RPMI7951 (cell line): ENCODE results near the gene SEMA3D. TPM values are rescaled to one million over a fixed set of nuclear protein-coding genes. Genes with fewer than 3 reads are reported as not detected.

Source experiments
- DNase-seq: peaks from one replicate; pipeline ENCODE4 v3.0.0-alpha.2; 2012; ENCODE audit warnings: low read depth
- total RNA-seq: library from RNA; depleted of rRNA; stranded (reverse); fragments of >200 nt; shearing (Covaris generic); gene quantifications from 2 replicates; pipeline ENCODE4 v1.2.3, GENCODE V29; 2014

The SEMA3D gene
- total RNA-seq, 1 experiment from 2014 or later, result 2.6 TPM

DNA sequence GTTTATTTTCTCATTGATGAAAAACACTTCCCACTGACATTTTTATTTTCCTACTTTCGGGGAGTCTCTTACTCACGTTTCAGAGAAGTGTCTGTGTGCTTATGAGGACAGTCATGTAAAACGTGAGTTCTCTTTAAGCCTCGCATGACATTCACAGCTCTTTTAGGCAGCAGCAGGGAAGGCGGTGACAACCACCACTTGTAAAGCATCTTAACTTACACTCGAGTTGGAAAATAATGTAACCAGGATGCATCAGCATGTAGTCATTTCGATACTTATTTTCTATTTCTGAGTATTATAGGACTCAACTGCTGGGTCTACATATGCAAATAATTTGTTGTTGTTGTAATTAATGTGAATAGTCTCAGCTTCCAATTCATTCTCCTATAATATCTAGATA is 153.6 kb downstream of the SEMA3D start:
- DNase-seq, result no peak

DNA sequence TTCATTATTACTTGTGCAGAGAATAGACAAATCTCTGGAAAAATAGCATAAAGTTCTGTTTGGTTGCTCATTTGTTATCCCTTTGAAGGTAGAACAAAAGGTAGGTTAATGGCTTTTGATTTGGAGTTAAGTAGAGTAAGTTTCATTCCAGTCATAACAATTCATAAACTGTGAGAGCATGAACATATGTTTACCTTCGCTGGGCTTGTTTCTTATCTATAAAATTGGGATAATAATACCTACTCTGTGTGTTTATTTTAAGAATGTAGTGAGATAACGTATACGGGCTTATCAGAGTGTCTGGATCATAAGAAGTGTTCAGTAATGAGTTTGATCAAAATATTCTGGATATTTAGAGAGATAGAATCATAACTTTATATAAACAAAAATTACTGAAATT is 155.4 kb downstream of the SEMA3D start:
- no peak for DNase-seq

DNA sequence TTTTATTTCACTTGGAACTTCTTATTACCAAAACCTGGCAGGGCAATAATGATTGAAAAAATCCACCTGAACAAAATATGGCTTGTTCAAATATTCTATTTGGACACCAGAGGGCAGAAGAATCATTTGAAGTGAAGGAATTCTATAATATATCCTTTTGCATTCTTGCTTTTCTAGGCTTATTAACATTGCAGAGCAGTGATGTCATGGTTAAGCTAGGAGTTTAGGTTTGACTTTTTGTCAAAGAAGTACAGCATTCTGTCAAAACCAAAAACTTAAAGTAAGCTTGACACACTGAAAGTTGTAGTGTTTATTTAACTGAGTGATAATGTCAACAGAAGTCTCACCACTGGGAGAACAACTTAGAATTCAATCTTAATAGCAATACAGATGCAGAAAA is 156.0 kb downstream of the SEMA3D start:
- DNase-seq, result peak; percentile 21

DNA sequence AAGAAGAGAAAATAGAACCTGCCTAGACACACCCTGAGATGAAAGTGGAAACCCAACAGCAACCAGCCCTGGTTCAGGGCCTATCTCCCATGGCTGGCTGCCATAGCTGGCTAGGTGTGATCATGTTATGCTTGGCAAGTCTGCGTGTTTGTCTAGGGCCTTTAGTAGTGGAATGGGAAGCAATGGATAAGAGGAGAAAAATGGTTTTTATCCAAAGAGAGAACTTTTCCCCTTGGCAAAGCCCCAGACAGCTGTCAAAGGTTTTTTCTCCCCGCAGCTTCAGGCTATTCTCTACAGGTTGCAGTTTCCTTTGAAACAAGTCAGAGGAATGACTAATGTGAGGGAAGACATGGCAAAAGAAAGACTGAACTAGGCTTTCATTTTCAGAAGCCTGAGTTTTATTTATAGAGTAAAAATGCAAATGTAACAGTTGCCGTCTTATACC is 161.5 kb downstream of the SEMA3D start:
- DNase-seq, result peak; percentile 22

DNA sequence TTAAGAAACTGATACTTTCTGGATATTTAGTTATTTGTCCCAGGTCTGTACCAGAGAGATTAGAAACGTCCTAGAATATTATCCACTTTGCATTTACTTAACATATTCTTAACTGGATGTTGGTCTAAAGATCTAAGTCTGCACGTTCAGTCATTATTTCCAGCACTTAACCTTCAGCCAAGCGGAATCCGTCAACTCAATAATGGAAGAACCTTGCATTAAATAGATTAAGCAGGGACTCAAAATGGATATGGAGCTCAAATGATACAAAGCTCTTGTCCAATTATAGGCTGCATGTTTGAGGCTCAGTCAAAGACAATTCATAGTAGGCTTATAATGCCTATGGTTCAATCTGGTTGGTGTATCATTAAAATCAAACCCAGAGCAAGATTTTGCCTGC is 162.9 kb downstream of the SEMA3D start:
- no peak for DNase-seq

DNA sequence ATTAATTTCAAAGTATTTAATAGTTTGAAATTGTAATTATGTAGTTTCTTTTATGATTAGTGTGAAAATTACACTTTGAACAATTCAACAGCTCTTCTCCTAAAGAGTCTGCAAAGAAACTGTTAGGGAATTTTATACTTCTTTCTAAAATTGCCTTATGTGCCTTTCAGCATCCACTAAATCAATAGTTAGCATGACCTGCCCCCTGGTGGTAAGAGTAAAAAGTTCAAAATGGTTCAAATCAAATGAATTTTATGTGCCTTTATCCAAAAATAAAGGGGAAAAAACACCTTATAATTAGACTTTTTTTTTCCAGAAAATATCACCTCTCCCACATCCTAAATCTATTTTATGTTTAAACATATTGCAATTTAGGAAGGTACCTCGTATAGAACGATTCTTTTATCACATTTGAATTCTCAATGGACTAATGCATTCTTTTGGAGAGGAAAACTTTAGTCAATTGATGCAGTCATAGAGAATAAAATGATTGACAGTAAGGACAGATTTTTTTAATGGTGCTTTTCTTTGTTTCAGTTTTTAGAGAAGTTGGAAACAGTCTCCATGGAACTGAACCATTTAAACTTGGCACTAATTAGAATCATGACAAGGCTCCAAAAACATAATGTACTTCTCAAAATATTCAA is 163.7 kb downstream of the SEMA3D start:
- peak; percentile 34 for DNase-seq

DNA sequence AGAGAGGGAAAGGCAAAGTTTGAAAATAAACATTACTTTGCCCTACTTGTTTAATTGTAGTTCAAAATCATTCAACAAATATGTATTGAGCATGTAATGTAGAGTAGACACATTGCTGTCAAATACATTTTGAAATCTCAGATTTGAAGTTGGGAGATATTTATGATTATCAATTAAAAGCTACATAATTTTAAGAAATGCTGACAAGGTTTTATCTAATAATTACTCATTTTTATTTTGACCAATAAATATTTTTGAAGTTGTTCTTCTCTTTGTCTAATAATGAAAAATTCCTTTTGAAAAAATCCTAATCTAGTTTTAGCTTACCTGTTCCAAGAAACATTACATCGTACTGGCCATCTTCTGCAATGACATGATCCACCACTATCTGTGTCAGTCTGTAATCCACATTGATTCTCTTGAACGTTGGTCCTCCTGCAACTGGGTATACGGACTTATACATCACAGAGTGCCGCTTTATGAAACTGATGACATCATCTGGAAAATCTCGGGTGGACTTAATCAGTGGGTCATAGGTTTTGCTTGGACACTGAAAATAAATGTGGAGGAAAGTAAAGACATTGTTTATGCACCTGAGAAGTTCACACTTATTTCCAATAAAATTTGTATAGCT is 164.7 kb downstream of the SEMA3D start:
- no peak for DNase-seq

DNA sequence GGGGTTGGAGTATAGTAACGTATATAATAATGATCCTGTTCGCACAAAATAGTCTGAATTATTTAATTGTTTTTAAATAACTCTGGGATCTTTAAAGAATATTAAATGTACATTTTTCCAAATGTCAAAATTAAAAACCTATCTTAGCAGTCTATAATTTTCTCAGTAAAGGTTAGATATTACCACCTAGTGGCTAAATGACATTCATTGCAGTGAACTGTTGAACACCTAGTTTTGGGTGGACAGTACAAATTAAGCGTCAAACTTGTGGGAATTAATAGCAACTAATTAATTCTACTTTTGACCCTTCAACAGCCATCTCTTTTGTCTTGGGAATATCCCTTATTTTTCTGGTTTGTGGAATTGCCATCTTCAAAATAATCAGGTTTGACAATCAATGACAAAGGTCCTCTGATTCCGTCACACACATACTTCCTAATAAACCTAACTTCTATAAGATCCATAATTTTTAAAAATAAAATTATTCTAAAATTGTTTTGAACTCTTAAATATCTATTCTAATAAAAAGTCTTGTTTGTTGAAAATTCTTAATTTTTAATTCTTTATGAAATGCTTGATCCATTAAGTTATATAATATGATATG is 165.7 kb downstream of the SEMA3D start:
- no peak for DNase-seq

DNA sequence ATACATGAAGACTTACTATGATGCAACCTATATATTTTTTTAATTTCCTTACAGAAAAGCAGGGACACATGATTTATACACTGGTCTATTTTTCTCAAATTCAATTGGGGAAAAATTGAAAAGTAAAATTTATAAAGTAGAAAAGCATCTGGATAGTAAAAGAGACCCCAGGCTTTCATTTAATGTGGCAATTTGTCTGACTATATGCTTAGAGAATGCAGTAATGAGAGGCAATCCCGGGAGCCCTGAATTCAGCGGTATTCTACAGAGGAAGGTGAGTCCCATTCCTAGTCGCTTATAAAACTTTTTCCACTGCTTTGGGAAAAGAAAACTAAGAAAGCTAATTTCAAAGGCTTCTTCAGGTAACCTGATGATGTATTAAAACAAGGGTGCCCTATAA is 167.1 kb downstream of the SEMA3D start:
- no peak for DNase-seq

DNA sequence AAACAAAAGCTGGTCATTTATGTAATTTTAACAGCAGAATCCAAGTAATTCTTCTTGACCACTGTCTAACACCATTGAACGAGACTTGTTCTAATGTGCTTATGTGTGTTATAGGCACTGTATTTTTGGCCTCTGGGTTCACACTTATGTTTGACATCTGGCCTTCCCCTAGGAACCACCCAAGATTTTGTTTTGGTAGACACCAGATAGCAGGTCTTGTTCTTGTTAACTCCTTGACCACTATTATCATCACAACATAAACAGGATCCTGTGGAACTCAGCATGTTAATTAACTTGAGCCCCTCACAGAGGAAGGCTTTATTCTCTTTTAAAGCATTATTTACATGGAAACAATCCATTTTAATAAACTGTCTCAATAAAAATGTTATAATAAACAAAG is 167.7 kb downstream of the SEMA3D start:
- no peak for DNase-seq

DNA sequence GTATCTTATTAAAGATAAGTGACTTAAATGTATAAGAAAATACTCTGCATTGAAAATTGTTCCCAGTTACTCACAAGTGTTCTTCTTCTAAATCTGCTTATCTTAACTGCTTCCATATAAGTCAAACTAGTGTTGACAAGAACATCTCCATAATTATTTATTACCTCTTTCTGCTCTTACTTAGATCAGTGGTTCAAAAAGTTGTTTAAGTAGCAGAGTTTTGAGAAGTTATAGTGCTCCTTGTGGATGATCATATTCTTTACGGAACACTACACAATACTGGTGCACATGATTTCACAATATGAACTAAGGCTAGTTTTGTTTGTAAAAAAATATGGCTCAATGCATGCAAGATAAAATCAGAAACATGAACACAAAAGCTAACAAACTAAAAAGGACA is 168.4 kb downstream of the SEMA3D start:
- no peak for DNase-seq

DNA sequence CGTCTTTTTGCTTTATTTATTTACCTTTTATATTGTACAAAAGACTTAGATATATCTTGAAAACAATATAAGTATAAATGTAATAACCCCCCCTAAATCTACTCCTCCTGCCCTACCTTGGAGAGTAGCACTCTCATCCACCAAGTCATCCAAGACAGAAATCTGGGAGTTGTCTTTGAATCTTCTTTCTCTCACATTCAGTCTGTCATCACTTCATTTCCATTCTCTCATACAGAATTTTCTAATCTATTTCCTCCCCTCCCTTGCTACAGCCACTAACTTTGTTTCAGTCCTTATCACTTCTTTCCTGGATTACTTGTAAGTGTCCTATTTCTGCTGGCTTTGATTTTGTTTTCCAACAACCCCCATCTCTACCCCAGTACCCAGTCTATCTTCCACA is 170.6 kb downstream of the SEMA3D start:
- DNase-seq, result no peak

DNA sequence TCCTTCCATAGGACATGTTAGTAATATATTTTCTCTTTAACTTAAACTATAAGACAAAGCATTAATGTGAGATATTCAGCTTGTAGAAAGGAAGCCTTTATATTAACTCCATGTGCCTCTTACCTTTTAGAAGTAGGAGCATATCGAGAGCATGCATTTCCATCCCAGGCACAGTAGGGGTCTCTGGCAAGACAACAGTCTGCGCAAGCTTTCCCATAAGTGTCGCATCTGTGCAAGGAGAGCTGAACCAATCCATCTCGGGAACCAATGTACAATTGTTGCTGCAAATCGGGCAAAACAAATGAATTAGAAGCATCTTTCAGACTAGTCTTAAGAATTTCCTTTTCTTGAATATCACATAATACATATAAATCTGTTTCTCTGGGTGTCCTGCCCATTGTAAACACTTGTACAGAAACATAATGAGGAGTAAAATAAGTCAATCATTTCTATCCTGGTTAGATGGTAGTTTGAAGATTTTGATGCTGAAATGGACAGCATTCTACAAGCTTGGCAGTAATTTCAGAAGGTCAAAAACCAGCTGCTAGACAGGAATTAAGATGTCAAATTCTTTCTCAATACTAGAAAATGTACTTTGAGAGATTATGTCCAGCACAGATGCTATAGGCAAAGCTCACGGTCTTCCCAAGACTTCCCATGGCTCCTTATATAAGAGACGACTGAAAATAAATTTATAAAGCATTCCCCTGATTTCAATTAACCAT is 171.8 kb downstream of the SEMA3D start:
- no peak for DNase-seq

DNA sequence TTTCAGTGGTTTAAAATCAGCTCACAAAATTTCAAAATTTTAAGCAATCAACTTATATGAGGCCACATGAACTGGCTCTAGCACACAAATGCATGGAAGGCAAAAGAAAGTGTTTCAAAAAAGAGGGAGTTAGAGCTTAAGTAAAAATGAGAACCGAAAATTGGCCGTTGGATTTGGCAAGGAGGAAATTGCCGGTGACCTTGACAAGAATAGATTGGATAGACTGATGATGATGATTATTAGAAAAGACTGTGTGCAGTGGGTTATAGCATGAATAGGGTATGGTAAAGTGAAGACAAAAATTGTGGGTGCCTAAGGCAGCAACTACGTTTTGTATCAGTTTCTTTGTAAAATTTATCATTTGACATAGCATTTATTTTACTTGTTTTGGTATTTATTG is 175.7 kb downstream of the SEMA3D start:
- DNase-seq, result no peak

DNA sequence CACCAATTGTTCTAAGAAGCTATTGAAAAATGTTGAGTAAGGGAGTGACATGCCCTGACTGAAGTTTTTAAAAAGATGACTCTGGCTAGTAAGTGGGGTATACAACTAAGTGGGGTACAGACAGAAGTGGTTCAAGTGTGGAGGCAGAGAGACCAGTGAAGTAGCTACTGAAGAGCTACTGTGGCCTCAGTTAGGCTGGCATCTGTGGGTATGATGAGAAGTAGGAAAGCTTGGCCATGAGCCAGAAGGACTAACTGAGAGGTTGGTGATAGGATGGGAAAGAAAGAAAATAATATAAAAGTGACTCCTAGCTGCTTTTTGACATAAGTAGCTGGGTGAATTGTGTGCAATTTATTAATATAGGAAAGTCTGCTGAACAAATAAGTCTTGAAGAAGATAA is 176.6 kb downstream of the SEMA3D start:
- no peak for DNase-seq

DNA sequence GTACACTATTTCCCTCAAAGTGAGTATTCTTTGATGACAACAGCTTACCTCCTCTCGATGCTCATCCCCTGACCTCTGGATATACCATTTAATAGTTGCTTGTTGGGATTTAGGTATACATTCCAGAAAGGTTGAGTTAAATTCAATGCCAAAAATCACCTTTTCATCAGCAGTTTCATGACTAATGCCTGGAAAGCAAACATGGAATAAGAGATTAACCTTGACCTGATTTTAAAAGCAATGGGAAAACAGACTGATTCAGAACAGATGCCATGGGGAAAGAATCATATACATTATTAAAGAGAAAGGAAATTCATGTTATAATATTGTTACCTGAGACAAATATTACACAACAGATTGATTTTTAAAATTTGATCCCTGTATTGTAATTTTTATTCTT is 180.1 kb downstream of the SEMA3D start:
- DNase-seq, result no peak

DNA sequence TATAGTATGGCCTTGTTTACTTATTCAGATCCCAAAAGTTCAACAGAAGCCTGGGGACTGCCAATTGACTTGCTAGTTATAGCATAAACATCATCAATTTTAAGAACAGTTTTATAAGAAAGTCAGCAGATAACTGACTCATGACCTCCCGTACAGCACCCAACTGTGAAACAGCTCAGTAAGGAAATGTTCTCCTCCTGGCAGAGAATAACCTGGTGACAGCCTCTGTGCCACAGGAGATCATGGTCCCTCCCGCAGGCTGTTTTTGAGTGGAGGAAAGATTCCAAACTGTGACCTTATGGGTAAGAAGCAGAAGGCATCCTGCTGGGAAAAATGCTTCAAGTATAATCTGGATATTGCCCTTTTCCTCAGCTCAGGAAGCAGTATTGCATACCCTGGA is 182.5 kb downstream of the SEMA3D start:
- DNase-seq, result no peak

DNA sequence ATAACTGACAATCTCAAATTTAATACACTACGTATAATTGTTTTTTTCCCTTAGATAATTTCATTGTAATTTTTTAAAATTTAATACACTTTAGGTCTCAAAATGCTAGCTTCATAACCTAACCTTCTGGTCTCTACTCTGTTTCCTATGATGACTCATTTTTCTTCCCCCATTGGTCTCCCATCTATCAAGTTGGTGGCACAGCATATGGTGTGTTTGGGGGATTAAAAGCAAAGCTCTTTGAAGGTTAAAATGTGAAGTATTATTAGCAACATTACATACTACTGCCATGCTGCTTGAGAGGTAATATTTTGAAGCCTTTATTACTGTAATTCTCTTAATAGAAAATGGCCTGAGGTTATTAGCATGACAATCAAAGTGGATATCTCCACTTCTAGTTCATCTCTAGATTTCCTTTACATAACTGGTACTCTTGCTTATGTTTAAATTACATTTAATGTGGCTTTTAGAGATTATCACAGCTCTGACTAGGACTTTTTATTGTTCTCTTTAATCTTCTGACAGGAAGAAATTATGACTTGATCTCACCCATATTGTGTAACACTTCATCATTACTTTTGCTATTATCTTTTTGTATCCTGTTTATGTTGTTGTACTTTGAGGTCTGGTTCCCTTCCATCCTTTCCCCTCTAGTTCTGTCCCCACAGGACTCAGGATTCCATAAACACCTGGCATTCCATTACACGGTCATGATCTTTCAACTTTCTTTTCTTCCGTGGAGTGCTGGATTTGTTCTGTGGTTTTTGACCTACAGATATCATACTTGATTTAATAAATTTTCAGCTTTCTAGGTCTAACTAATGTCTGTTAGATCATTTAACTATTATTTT is 185.1 kb downstream of the SEMA3D start:
- no peak for DNase-seq

DNA sequence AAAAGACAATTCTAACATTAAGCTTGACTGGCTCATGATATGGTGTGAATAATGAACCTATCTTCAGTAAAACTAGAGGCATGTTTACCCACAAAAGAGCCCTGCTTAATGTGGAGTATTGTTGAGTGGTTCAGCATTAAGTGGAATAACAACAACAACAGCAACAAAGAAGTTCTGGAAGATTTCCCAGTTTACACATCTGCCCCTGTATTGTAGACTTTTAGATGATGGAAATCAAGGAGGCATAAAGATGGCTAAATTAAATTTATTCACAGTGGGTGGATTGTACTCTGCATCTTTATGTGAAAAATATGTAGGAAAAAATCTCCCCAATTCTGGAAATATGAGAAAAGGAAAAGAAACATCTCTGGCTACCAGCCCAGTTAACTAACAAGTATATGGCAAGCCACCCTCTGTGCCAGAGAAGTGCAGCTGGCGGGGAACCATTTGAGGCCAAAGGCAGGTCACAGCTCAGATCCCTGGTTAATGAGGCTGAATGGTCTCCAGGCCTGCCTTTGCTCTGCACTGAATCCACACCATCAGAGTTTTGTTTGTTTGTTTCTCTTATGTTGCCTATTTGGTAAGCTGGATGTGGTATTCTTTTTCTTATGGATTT is 186.0 kb downstream of the SEMA3D start:
- peak; percentile 34 for DNase-seq

DNA sequence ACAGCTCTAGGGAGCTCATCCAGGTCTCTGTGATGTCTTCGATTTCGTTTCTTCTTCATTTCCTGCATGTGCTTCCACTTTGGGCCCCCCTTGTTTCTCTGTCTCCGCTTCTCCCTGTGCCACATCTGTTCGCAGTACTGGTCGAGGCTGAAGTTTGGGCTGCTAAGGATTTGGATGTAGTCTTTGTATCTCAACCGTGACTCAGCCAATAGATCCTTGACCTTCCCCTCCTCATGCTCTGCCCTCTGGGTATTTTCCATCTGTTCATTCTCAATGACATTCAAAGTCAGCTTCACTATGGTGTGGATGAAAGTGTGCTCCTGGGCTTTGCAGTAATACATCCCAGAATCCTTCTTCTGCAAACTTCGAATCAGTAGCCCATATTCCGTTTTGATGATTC is 187.4 kb downstream of the SEMA3D start:
- peak; percentile 73 for DNase-seq

DNA sequence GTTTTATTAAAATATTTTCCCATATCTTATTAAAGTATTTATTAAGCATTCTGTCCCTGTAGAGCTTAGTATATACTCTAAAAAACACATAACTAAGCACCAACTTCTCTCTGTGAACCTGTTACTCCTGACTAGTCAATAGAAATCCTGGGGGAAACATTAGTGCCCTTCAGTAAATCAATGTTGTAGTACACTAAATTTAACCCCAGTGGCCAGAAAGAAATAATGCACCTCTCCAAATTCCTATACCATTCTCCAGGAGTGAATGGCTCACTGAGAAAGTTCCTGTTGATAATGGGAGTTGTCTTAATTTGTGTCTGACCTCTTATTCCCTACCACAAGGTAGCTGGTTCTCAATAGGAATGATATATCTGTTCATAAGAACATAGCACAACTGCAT is 188.2 kb downstream of the SEMA3D start:
- DNase-seq, result no peak
